A549 (cell line): Measurements from ENCODE around the gene C8B. TPM values are rescaled to one million over a fixed set of nuclear protein-coding genes. Genes with fewer than 3 reads are reported as not detected.

Experiments
- ATAC-seq, 2 experiments: fragments of 200-7000 bp in 1 of 2; fragments of >200 bp in 1 of 2; cut with Nextera tagmentation in 1 of 2; cut with Tn5 transposase in 1 of 2; 3 replicates each; pipeline versions ENCODE4 v1.8.0 to v1.9.1; 2018 to 2020; ENCODE audit warnings: mild to moderate bottlenecking in 1 of 2, moderate library complexity in 1 of 2
- CTCF ChIA-PET: fragments of 300-600 bp; sonication (Branson Sonifier 250); formaldehyde crosslinking; extraction: SDS; loops from one replicate; lab custom pipeline; 2021; ENCODE audit warnings: antibody characterized with exemption, inconsistent platforms; lab: Yijun Ruan, JAX
- POLR2A ChIA-PET: fragments of 350-600 bp; formaldehyde crosslinking; extraction: SDS; loops from one replicate; lab custom pipeline; 2021; ENCODE audit warnings: antibody characterized with exemption, inconsistent platforms; lab: Yijun Ruan, JAX
- DNase-seq, 2 experiments: peaks; one replicate each; pipeline versions ENCODE4 v3.0.0 to v3.0.0-alpha.2; 2011 to 2016; ENCODE audit warnings: low read depth in 1 of 2, low spot score in 1 of 2
- FAIRE-seq: peaks from 2 replicates; lab custom pipeline; 2011; peaks lifted over from hg19 to GRCh38; lab: Jason Lieb, UNC
- H3K27ac ChIP-seq, 2 experiments: fragments of >200 bp; sonication (Bioruptor Twin); formaldehyde crosslinking; 3 replicates each; pipeline ENCODE4 v1.5.1; 2016 to 2017
- H3K4me1 ChIP-seq: fragments of >200 bp; sonication (Bioruptor Twin); formaldehyde crosslinking; 3 replicates; pipeline ENCODE4 v1.6.1; 2016
- H3K4me2 ChIP-seq: fragments of >200 bp; sonication (Bioruptor Twin); formaldehyde crosslinking; 3 replicates; pipeline ENCODE4 v1.6.1; 2016
- H3K4me3 ChIP-seq: fragments of >200 bp; sonication (Bioruptor Twin); formaldehyde crosslinking; 3 replicates; pipeline ENCODE4 v1.5.1; 2016
- H3K9me3 ChIP-seq: fragments of >200 bp; sonication (Bioruptor Twin); formaldehyde crosslinking; 3 replicates; pipeline ENCODE4 v1.6.1; 2016
- BHLHE40 ChIP-seq: IDR thresholded peaks from 2 replicates; pipeline ENCODE4 v1.6.1; 2012; ENCODE audit warnings: low read depth, low read length, inconsistent platforms
- CBX2 ChIP-seq: fragments of 200-600 bp; sonication (generic); IDR thresholded peaks from 2 replicates; pipeline ENCODE4 v1.6.1; 2016; ENCODE audit warnings: low read depth, mild to moderate bottlenecking, borderline replicate concordance
- CEBPB ChIP-seq, 2 experiments: fragments of >200 bp in 1 of 2; sonication (Bioruptor Twin) in 1 of 2; formaldehyde crosslinking in 1 of 2; IDR thresholded peaks; 2 replicates each; pipeline ENCODE4 v1.6.1; 2012 to 2016
- CHD2 ChIP-seq: fragments of 150-350 bp; IDR thresholded peaks from 2 replicates; pipeline ENCODE4 v1.6.1; 2014; ENCODE audit warnings: low read length; ENCODE audit not compliant: partially characterized antibody
- CHD4 ChIP-seq: fragments of 200-600 bp; sonication (generic); IDR thresholded peaks from 2 replicates; pipeline ENCODE4 v1.6.1; 2016; ENCODE audit warnings: antibody characterized with exemption, mild to moderate bottlenecking, borderline replicate concordance
- EHF ChIP-seq: fragments of 250-450 bp; sonication (Bioruptor Pico); IDR thresholded peaks from 2 replicates; pipeline ENCODE4 v1.5.0; 2020; ENCODE audit warnings: mild to moderate bottlenecking
- EHMT2 ChIP-seq: fragments of 200-600 bp; sonication (generic); IDR thresholded peaks from 2 replicates; pipeline ENCODE4 v1.6.1; 2016; ENCODE audit warnings: antibody characterized with exemption, low read depth, mild to moderate bottlenecking, moderate library complexity
- EP300 ChIP-seq, 2 experiments: fragments of >200 bp; sonication (Bioruptor Twin); formaldehyde crosslinking; IDR thresholded peaks; 2 replicates in 1 of 2; 3 replicates in 1 of 2; pipeline ENCODE4 v1.6.1; 2016 to 2017
- ESRRA ChIP-seq: fragments of 150-350 bp; IDR thresholded peaks from 2 replicates; pipeline ENCODE4 v1.6.1; 2014; ENCODE audit warnings: mild to moderate bottlenecking, low read length, borderline replicate concordance
- FOSL2 ChIP-seq, 2 experiments: fragments of 450-650 bp in 1 of 2; fragments of >200 bp in 1 of 2; sonication (Bioruptor Twin) in 1 of 2; formaldehyde crosslinking; IDR thresholded peaks; 2 replicates each; pipeline versions ENCODE4 v1.5.0 to v1.6.1; 2016 to 2020; ENCODE audit warnings: mild to moderate bottlenecking in 1 of 2, moderate library complexity in 1 of 2
- FOXS1 ChIP-seq: fragments of 250-450 bp; sonication (Bioruptor Pico); IDR thresholded peaks from 2 replicates; pipeline ENCODE4 v1.5.0; 2020; ENCODE audit warnings: mild to moderate bottlenecking, moderate library complexity
- GATA3 ChIP-seq: IDR thresholded peaks from 2 replicates; pipeline ENCODE4 v1.6.1; 2012; ENCODE audit warnings: borderline replicate concordance
- HEYL ChIP-seq: fragments of 250-450 bp; sonication (Bioruptor Pico); IDR thresholded peaks from 2 replicates; pipeline ENCODE4 v1.8.0; 2021; ENCODE audit warnings: mild to moderate bottlenecking, moderate library complexity
- JUN ChIP-seq, 2 experiments: fragments of >200 bp; sonication (Bioruptor Twin); formaldehyde crosslinking; IDR thresholded peaks; 2 replicates in 1 of 2; 3 replicates in 1 of 2; pipeline ENCODE4 v1.6.1; 2016 to 2017
- JUNB ChIP-seq: fragments of >200 bp; sonication (Bioruptor Twin); formaldehyde crosslinking; IDR thresholded peaks from 2 replicates; pipeline ENCODE4 v1.6.1; 2016
- KDM1A ChIP-seq: fragments of 200-600 bp; sonication (generic); IDR thresholded peaks from 2 replicates; pipeline ENCODE4 v1.6.1; 2016; ENCODE audit warnings: low read depth, mild to moderate bottlenecking
- KDM5A ChIP-seq: fragments of 200-600 bp; sonication (generic); IDR thresholded peaks from 2 replicates; pipeline ENCODE4 v1.6.1; 2016; ENCODE audit warnings: antibody characterized with exemption, mild to moderate bottlenecking
- MAFK ChIP-seq: fragments of 450-650 bp; IDR thresholded peaks from 2 replicates; pipeline ENCODE4 v1.6.1; 2014; ENCODE audit not compliant: partially characterized antibody
- PHF8 ChIP-seq: fragments of 200-600 bp; sonication (generic); IDR thresholded peaks from 2 replicates; pipeline ENCODE4 v1.6.1; 2016; ENCODE audit warnings: low read depth, mild to moderate bottlenecking, antibody characterized with exemption, moderate library complexity, borderline replicate concordance
- POLR2A ChIP-seq: IDR thresholded peaks from 2 replicates; pipeline ENCODE4 v1.6.1; 2012; ENCODE audit warnings: mild to moderate bottlenecking, low read length
- RARB ChIP-seq: fragments of 250-450 bp; sonication (Bioruptor Pico); IDR thresholded peaks from 2 replicates; pipeline ENCODE4 v1.8.0; 2021; ENCODE audit warnings: mild to moderate bottlenecking, moderate library complexity
- RFX5 ChIP-seq: fragments of 450-650 bp; IDR thresholded peaks from 2 replicates; pipeline ENCODE4 v1.7.1; 2014; ENCODE audit warnings: antibody characterized with exemption, mild to moderate bottlenecking, moderate library complexity
- RNF2 ChIP-seq: fragments of 200-600 bp; sonication (generic); IDR thresholded peaks from 2 replicates; pipeline ENCODE4 v1.6.1; 2016; ENCODE audit warnings: low read depth, mild to moderate bottlenecking, antibody characterized with exemption, moderate library complexity, borderline replicate concordance
- SMC3 ChIP-seq: fragments of >200 bp; sonication (Bioruptor Twin); formaldehyde crosslinking; IDR thresholded peaks from 3 replicates; pipeline ENCODE4 v1.6.1; 2018; ENCODE audit warnings: inconsistent platforms
- WGBS: methylation state at CpG from one replicate; pipeline ENCODE4 v1.1.6; 2017; ENCODE audit errors: missing lambda C conversion rate; 5-methylcytosine and 5-hydroxymethylcytosine counted together
- polyA plus RNA-seq, 4 experiments: library from polyadenylated mRNA; depleted of rRNA in 3 of 4; stranded (reverse); fragments of >200 nt; fragmentation: RNase III in 1 of 4; extraction: RNeasy Plus Mini Kit Qiagen cat#74134 plus additional on column Dnase treatment in 1 of 4; gene quantifications; 2 replicates in 3 of 4; 3 replicates in 1 of 4; pipeline ENCODE4 v1.2.3, GENCODE V29; 2011 to 2017
- TF ChIP-seq, protein P1 (sequence below): fragments of >200 bp; sonication (Bioruptor Twin); formaldehyde crosslinking; IDR thresholded peaks from 3 replicates; pipeline ENCODE4 v1.6.1; 2016
- TF ChIP-seq, protein P2 (sequence below): fragments of >200 bp; sonication (Bioruptor Twin); formaldehyde crosslinking; IDR thresholded peaks from 2 replicates; pipeline ENCODE4 v1.6.1; 2016
- TF ChIP-seq, protein P3 (sequence below): fragments of 450-650 bp; IDR thresholded peaks from 2 replicates; pipeline ENCODE4 v1.6.1; 2014; ENCODE audit warnings: antibody characterized with exemption
- TF ChIP-seq, protein P4 (sequence below): fragments of 250-450 bp; sonication (Bioruptor Pico); IDR thresholded peaks from 2 replicates; pipeline ENCODE4 v1.5.0; 2021; ENCODE audit warnings: mild to moderate bottlenecking, moderate library complexity, borderline replicate concordance
- TF ChIP-seq, protein P5 (sequence below): fragments of 250-450 bp; sonication (Bioruptor Pico); IDR thresholded peaks from 2 replicates; pipeline ENCODE4 v1.5.0; 2020; ENCODE audit warnings: low read depth, mild to moderate bottlenecking, moderate library complexity

Gene C8B
- polyA plus RNA-seq, 2 of the 4 experiments (the other 2 are of a cell fraction): not detected

DNA sequence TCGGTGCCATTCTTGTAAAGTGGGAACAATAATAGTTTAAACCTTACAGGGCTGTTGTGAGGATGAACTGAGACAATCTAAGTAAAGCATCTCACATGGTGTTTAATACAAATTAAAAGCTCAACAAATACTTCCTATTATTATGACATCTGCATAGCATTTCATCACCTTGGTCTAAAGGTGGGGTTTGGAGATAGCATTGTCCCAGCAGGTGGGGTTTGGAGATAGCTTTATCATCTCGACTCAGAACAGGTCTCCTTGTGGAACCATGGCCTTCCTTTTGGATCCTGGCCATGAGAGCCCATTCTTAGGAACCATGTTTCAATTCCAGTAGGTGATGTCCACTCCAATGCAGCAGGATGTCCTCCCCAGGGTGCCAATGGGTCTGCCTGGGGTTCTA lies 20.6 kb upstream of the C8B start:
- 0% methylated on average over 2 of the region's 2 CpGs for WGBS
- CTCF ChIA-PET: no interaction called here

DNA sequence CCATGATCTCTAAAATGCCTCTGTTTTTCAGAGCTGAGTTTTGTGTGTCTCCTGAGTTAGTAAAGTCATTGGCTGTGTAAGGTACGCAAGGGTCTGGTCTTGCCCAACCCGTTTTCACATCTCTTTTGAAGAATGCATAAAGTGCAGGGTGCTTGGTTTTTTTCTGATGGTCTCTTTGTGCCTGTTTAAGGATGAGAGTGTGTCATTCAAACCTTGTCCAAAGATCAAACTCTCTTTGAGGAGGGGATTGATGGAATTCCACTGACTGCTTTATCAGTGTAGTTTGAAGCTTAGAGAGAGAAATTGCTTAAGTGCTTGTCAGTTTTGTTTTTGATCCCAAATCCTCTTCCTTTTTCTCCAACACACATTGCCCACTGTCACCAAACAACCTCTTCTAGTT lies 20.0 kb upstream of the C8B start:
- POLR2A ChIA-PET: no interaction called here
- Histone ChIP-seq H3K4me2 (no peak overlapping the region), H3K4me3 (no peak overlapping the region), H3K9me3 (no peaks in the 10 kb centered on the region), H3K27ac (no peak overlapping the region), H3K4me1 (no peaks in the 10 kb centered on the region)
- DNase-seq (no peak), FAIRE-seq (no peak), ATAC-seq (no peak)
- WGBS: 17% methylated on average over 2 of the region's 2 CpGs
- CTCF ChIA-PET: no interaction called here
- TF ChIP-seq EHMT2: no peak
- no peak for TF ChIP-seq RARB (CRISPR knock-in tag)
- no peak for TF ChIP-seq CHD2
- no peak for TF ChIP-seq ESRRA
- TF ChIP-seq HEYL (CRISPR knock-in tag): no peak
- no peak for TF ChIP-seq RNF2
- TF ChIP-seq RFX5: no peak
- TF ChIP-seq, protein P1, sequence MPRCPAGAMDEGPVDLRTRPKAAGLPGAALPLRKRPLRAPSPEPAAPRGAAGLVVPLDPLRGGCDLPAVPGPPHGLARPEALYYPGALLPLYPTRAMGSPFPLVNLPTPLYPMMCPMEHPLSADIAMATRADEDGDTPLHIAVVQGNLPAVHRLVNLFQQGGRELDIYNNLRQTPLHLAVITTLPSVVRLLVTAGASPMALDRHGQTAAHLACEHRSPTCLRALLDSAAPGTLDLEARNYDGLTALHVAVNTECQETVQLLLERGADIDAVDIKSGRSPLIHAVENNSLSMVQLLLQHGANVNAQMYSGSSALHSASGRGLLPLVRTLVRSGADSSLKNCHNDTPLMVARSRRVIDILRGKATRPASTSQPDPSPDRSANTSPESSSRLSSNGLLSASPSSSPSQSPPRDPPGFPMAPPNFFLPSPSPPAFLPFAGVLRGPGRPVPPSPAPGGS: no peak
- TF ChIP-seq SMC3: no peak
- no peak for TF ChIP-seq EP300 (IDR thresholded peaks at IDR 0.05)
- TF ChIP-seq GATA3: no peak
- no peak for TF ChIP-seq FOSL2 (IDR thresholded peaks at IDR 0.05)
- no peak for TF ChIP-seq FOSL2 (CRISPR knock-in tag; IDR thresholded peaks at IDR 0.05)
- TF ChIP-seq KDM5A: no peak
- no peak for TF ChIP-seq KDM1A
- no peak for TF ChIP-seq CHD4
- no peak for TF ChIP-seq MAFK
- no peak for TF ChIP-seq FOXS1
- no peak for TF ChIP-seq CBX2
- TF ChIP-seq, protein P2, sequence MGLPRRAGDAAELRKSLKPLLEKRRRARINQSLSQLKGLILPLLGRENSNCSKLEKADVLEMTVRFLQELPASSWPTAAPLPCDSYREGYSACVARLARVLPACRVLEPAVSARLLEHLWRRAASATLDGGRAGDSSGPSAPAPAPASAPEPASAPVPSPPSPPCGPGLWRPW: no peak

More for the DNA sequence above, 20.6 kb upstream of the C8B start:
- DNase-seq (no peak), FAIRE-seq (no peak), ATAC-seq (no peak)
- POLR2A ChIA-PET: no interaction called here
- TF ChIP-seq JUN (IDR thresholded peaks at IDR 0.05) (no peak), CBX2 (no peak), JUNB (no peak), BHLHE40 (no peak)
- TF ChIP-seq, protein P3, sequence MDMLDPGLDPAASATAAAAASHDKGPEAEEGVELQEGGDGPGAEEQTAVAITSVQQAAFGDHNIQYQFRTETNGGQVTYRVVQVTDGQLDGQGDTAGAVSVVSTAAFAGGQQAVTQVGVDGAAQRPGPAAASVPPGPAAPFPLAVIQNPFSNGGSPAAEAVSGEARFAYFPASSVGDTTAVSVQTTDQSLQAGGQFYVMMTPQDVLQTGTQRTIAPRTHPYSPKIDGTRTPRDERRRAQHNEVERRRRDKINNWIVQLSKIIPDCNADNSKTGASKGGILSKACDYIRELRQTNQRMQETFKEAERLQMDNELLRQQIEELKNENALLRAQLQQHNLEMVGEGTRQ: no peak
- TF ChIP-seq, protein P2: no peak
- Histone ChIP-seq H3K4me1 (no peaks in the 10 kb centered on the region), H3K27ac (no peak overlapping the region), H3K4me3 (no peak overlapping the region), H3K9me3 (no peaks in the 10 kb centered on the region), H3K4me2 (no peak overlapping the region)

DNA sequence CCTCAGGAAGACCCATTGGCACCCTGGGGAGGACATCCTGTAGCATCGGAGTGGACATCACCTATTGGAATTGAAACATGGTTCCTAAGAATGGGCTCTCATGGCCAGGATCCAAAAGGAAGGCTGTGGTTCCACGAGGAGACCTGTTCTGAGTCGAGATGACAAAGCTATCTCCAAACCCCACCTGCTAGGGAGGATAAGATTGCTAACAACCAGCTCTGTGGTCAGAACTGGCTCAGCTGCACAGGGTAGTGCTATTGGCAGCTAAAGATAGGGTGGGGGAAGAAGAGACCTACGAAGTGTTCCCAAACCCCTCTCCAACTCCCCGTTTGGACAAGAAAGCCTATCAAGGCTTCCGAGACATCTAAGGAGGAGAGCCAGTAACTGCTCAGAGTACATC lies 17.7 kb upstream of the C8B start:
- ATAC-seq (no peak), FAIRE-seq (no peak), DNase-seq (no peak)
- Histone ChIP-seq H3K4me3 (no peak overlapping the region), H3K4me1 (no peaks in the 10 kb centered on the region), H3K27ac (no peak overlapping the region), H3K4me2 (no peak overlapping the region), H3K9me3 (no peaks in the 10 kb centered on the region)
- CTCF ChIA-PET: interaction anchor here (0.6 kb wide), 1 partner anchor 239 kb away, joined by 3 read pairs; no protein-coding TSS in a partner anchor
- WGBS: 0% methylated on average over 5 of the region's 6 CpGs
- POLR2A ChIA-PET: no interaction called here
- no peak for TF ChIP-seq BHLHE40
- no peak for TF ChIP-seq EHF (CRISPR knock-in tag)
- TF ChIP-seq GATA3: no peak
- no peak for TF ChIP-seq PHF8
- TF ChIP-seq, protein P2: no peak
- no peak for TF ChIP-seq POLR2A
- no peak for TF ChIP-seq CEBPB (IDR thresholded peaks at IDR 0.05)
- TF ChIP-seq, protein P4, sequence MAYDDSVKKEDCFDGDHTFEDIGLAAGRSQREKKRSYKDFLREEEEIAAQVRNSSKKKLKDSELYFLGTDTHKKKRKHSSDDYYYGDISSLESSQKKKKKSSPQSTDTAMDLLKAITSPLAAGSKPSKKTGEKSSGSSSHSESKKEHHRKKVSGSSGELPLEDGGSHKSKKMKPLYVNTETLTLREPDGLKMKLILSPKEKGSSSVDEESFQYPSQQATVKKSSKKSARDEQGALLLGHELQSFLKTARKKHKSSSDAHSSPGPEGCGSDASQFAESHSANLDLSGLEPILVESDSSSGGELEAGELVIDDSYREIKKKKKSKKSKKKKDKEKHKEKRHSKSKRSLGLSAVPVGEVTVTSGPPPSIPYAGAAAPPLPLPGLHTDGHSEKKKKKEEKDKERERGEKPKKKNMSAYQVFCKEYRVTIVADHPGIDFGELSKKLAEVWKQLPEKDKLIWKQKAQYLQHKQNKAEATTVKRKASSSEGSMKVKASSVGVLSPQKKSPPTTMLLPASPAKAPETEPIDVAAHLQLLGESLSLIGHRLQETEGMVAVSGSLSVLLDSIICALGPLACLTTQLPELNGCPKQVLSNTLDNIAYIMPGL (CRISPR knock-in tag): no peak
- no peak for TF ChIP-seq SMC3
- TF ChIP-seq, protein P1: no peak
- no peak for TF ChIP-seq CHD4
- TF ChIP-seq, protein P5, sequence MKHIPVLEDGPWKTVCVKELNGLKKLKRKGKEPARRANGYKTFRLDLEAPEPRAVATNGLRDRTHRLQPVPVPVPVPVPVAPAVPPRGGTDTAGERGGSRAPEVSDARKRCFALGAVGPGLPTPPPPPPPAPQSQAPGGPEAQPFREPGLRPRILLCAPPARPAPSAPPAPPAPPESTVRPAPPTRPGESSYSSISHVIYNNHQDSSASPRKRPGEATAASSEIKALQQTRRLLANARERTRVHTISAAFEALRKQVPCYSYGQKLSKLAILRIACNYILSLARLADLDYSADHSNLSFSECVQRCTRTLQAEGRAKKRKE (CRISPR knock-in tag): no peak
